ENCODE measurements around the gene CCSAP. TPM values are rescaled to one million over a fixed set of nuclear protein-coding genes. Genes with fewer than 3 reads are reported as not detected.
"Not testable (repeated sequence)": the region's sequence is repeated elsewhere in the genome, so short reads cannot be mapped to it uniquely, and the experiment has no call there.

Gene CCSAP
- total RNA-seq, 2 experiments from 2014 or later, result 8.9 to 9.8 TPM

- H3K27me3 Mint-ChIP-seq, result no peaks in the 10 kb centered on the region
Observed at GRCh38 chr1:229328598-229329362, 14.1 kb downstream of the CCSAP start.

GRCh38 chr1:229327765-229328164 lies 15.1 kb downstream of the CCSAP start:
- H3K27ac Mint-ChIP-seq; ATAC-seq; H3K9me3 Mint-ChIP-seq (ENCODE audit: low read depth); H3K27me3 Mint-ChIP-seq; DNase-seq; CTCF ChIA-PET; H3K4me3 Mint-ChIP-seq: not testable (repeated sequence)
- Mint-ChIP-seq H3K4me1 (peaks cover 21% of the 10 kb centered on the region), H3K36me3 (peaks cover 27% of the 10 kb centered on the region)

More at GRCh38 chr1:229328598-229329362, 14.1 kb downstream of the CCSAP start:
- CTCF ChIA-PET, result no interaction called here
- DNase-seq (no peak), ATAC-seq (no peak)
- Mint-ChIP-seq H3K36me3 (peaks cover 26% of the 10 kb centered on the region), H3K9me3 (ENCODE audit: low read depth) (no peaks in the 10 kb centered on the region), H3K4me3 (no peak overlapping the region), H3K27ac (no peak overlapping the region), H3K4me1 (peaks cover 21% of the 10 kb centered on the region)

GRCh38 chr1:229326601-229327000 lies 16.2 kb downstream of the CCSAP start:
- H3K4me1 Mint-ChIP-seq, result peaks cover 21% of the 10 kb centered on the region
- ATAC-seq (no peak), DNase-seq (no peak)
- H3K27me3 Mint-ChIP-seq, result no peaks in the 10 kb centered on the region
- CTCF ChIA-PET, result no interaction called here
- peaks cover 30% of the 10 kb centered on the region for H3K36me3 Mint-ChIP-seq
- H3K27ac Mint-ChIP-seq, result peak overlapping the region; percentile 65
- H3K4me3 Mint-ChIP-seq, result no peak overlapping the region
- no peaks in the 10 kb centered on the region for H3K9me3 Mint-ChIP-seq (ENCODE audit: low read depth)

GRCh38 chr1:229325853-229326487 lies 16.9 kb downstream of the CCSAP start:
- Mint-ChIP-seq H3K9me3 (ENCODE audit: low read depth) (no peaks in the 10 kb centered on the region), H3K4me3 (peak overlapping the region; percentile 15), H3K27me3 (no peaks in the 10 kb centered on the region), H3K4me1 (peaks cover 21% of the 10 kb centered on the region), H3K27ac (peak overlapping the region; percentile 65), H3K36me3 (peaks cover 30% of the 10 kb centered on the region)
- DNase-seq (no peak), ATAC-seq (no peak)
- CTCF ChIA-PET, result interaction anchor here (1.6 to 1.9 kb wide), 2 partner anchors 71 to 156 kb away, joined by 4 to 6 read pairs; no protein-coding TSS in a partner anchor

- H3K4me3 Mint-ChIP-seq, result no peak overlapping the region
- no peaks in the 10 kb centered on the region for H3K27me3 Mint-ChIP-seq
- CTCF ChIA-PET, result interaction anchor here (1.6 to 1.9 kb wide), 2 partner anchors 70 to 157 kb away, joined by 4 to 6 read pairs; no protein-coding TSS in a partner anchor
- peaks cover 21% of the 10 kb centered on the region for H3K4me1 Mint-ChIP-seq
- peaks cover 30% of the 10 kb centered on the region for H3K36me3 Mint-ChIP-seq
- DNase-seq (no peak), ATAC-seq (no peak)
- no peaks in the 10 kb centered on the region for H3K9me3 Mint-ChIP-seq (ENCODE audit: low read depth)
- peak overlapping the region; percentile 2 for H3K27ac Mint-ChIP-seq
Observed at GRCh38 chr1:229325401-229325800, 17.4 kb downstream of the CCSAP start.

GRCh38 chr1:229323885-229324553 lies 18.8 kb downstream of the CCSAP start:
- Mint-ChIP-seq H3K27me3 (no peaks in the 10 kb centered on the region), H3K36me3 (peaks cover 36% of the 10 kb centered on the region), H3K4me1 (peaks cover 21% of the 10 kb centered on the region), H3K27ac (no peak overlapping the region), H3K4me3 (no peak overlapping the region), H3K9me3 (ENCODE audit: low read depth) (no peaks in the 10 kb centered on the region)
- no peak for ATAC-seq
- no peak for DNase-seq
- CTCF ChIA-PET, result interaction anchor here (0.7 to 1.9 kb wide), 3 partner anchors 11 to 180 kb away, joined by 3 to 6 read pairs (median 4); no protein-coding TSS in a partner anchor

GRCh38 chr1:229323201-229323600 lies 19.6 kb downstream of the CCSAP start:
- H3K27me3 Mint-ChIP-seq, result no peaks in the 10 kb centered on the region
- H3K36me3 Mint-ChIP-seq, result peaks cover 37% of the 10 kb centered on the region
- H3K9me3 Mint-ChIP-seq (ENCODE audit: low read depth), result no peaks in the 10 kb centered on the region
- H3K27ac Mint-ChIP-seq, result no peak overlapping the region
- H3K4me3 Mint-ChIP-seq, result no peak overlapping the region
- no peak for DNase-seq
- peaks cover 21% of the 10 kb centered on the region for H3K4me1 Mint-ChIP-seq
- CTCF ChIA-PET, result no interaction called here
- ATAC-seq, result no peak

GRCh38 chr1:229319487-229319886 lies 23.4 kb downstream of the CCSAP start:
- Mint-ChIP-seq H3K9me3 (ENCODE audit: low read depth) (no peaks in the 10 kb centered on the region), H3K27ac (no peak overlapping the region), H3K27me3 (no peaks in the 10 kb centered on the region), H3K4me3 (no peak overlapping the region), H3K36me3 (peaks cover 22% of the 10 kb centered on the region), H3K4me1 (no peaks in the 10 kb centered on the region)
- CTCF ChIA-PET, result interaction anchor here (1.2 to 1.8 kb wide), 2 partner anchors 9 to 61 kb away, joined by 3 to 5 read pairs; no protein-coding TSS in a partner anchor
- ATAC-seq (no peak), DNase-seq (no peak)

GRCh38 chr1:229318056-229318455 lies 24.8 kb downstream of the CCSAP start:
- no peak overlapping the region for H3K4me3 Mint-ChIP-seq

GRCh38 chr1:229316166-229316565 lies 26.7 kb downstream of the CCSAP start:
- Mint-ChIP-seq H3K9me3 (ENCODE audit: low read depth) (no peaks in the 10 kb centered on the region), H3K27me3 (no peaks in the 10 kb centered on the region), H3K4me1 (no peaks in the 10 kb centered on the region), H3K27ac (no peak overlapping the region), H3K4me3 (no peak overlapping the region), H3K36me3 (peaks cover 12% of the 10 kb centered on the region)
- DNase-seq, result no peak
- CTCF ChIA-PET, result no interaction called here
- no peak for ATAC-seq

More at GRCh38 chr1:229318056-229318455, 24.8 kb downstream of the CCSAP start:
- ATAC-seq (no peak), DNase-seq (no peak)
- Mint-ChIP-seq H3K4me1 (no peaks in the 10 kb centered on the region), H3K36me3 (peaks cover 14% of the 10 kb centered on the region), H3K27me3 (no peaks in the 10 kb centered on the region), H3K27ac (no peak overlapping the region), H3K9me3 (ENCODE audit: low read depth) (no peaks in the 10 kb centered on the region)
- CTCF ChIA-PET, result interaction anchor here (1.8 kb wide), 1 partner anchor 59 kb away, joined by 5 read pairs; no protein-coding TSS in a partner anchor

- H3K36me3 Mint-ChIP-seq, result peaks cover 8% of the 10 kb centered on the region
- H3K27ac Mint-ChIP-seq, result no peak overlapping the region
Observed at GRCh38 chr1:229310833-229311232, 32.0 kb downstream of the CCSAP start.

GRCh38 chr1:229309684-229310083 lies 33.2 kb downstream of the CCSAP start:
- Mint-ChIP-seq H3K4me1 (peaks cover 2% of the 10 kb centered on the region), H3K27ac (no peak overlapping the region), H3K36me3 (peaks cover 10% of the 10 kb centered on the region), H3K4me3 (no peak overlapping the region), H3K9me3 (ENCODE audit: low read depth) (no peaks in the 10 kb centered on the region), H3K27me3 (no peaks in the 10 kb centered on the region)
- no peak for DNase-seq
- ATAC-seq, result no peak
- CTCF ChIA-PET, result interaction anchor here (1.0 kb wide), 2 partner anchors 9 to 34 kb away, joined by 3 read pairs; no protein-coding TSS in a partner anchor

More at GRCh38 chr1:229310833-229311232, 32.0 kb downstream of the CCSAP start:
- CTCF ChIA-PET, result interaction anchor here (1.0 kb wide), 1 partner anchor 8 kb away, joined by 3 read pairs; no protein-coding TSS in a partner anchor
- ATAC-seq (no peak), DNase-seq (no peak)
- Mint-ChIP-seq H3K27me3 (no peaks in the 10 kb centered on the region), H3K4me1 (no peaks in the 10 kb centered on the region), H3K9me3 (ENCODE audit: low read depth) (no peaks in the 10 kb centered on the region), H3K4me3 (no peak overlapping the region)

- CTCF ChIA-PET, result no interaction called here
- DNase-seq (no peak), ATAC-seq (no peak)
- Mint-ChIP-seq H3K27me3 (no peaks in the 10 kb centered on the region), H3K36me3 (peaks cover 15% of the 10 kb centered on the region), H3K4me3 (no peak overlapping the region), H3K4me1 (peaks cover 6% of the 10 kb centered on the region), H3K27ac (no peak overlapping the region), H3K9me3 (ENCODE audit: low read depth) (no peaks in the 10 kb centered on the region)
Observed at GRCh38 chr1:229309074-229309473, 33.8 kb downstream of the CCSAP start.

Measured in activated CD8-positive, alpha-beta memory T cell treated with anti-CD3 and anti-CD28 coated beads, Interleukin-2, amount 10 ng/mL, durations not matched to agents 7 days and 5 days (primary cell).